ENCODE results near the gene PGP. TPM values are rescaled to one million over a fixed set of nuclear protein-coding genes. Genes with fewer than 3 reads are reported as not detected.

The PGP gene
- total and polyA plus RNA-seq, 5 donors from 2014 or later = 6.1 to 14.2 (median 10.1) TPM

DNA sequence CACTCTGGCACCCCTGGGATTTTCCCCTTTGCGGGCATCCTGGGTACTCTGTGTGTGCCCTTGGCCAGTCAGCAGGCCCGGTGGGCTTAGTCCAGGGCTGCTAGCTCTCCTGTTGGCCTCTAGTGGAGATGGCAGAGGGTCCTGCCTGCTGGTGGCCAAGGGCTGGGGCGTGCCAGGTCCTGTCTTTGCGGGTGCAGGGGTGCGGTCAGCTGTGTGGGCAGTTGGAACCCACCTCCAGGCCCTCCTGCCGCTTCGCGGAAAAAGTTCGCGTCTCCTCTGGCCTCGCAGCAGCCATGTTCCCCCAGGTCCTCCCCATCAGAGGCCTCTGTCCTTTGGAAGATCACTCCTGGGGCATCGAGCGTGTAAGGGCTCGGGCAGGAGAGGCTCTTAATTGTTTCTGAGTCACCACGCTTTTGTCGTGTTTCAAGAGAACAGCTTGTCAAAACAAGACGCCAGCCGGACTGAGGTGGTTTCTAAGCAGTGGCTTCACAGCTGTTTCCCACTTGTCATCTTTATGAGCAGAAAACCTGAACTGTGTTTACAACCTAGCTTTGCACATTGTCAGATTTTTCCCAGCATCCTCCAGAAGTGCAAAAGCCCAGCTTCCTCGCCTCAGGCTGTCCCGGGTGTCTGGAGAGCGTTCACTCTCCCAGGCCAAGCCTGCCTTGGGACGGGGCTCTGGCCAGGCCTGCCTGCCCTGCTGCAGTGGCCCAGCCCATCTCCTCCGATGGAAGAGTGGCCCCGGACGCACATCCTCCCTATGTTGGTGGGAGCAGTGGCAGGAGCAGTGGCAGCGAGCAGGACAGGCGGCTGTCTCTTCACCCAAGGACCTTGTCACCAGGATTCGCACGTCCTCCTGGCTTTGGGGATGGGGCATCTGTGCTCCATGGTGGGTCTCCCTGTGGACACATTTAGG is 16.6 kb upstream of the PGP start:
- peaks cover 0 to 2% (median 0%) of the 10 kb centered on the region in 7 donors for H3K9me3 Mint-ChIP-seq
- DNase-seq = no peak
- Histone ChIP-seq H3K27me3 (ENCODE audit: control insufficient read depth, insufficient read depth, low read length) (no peaks in the 10 kb centered on the region), H3K4me3 (ENCODE audit: low read depth, low read length) (no peak overlapping the region), H3K4me1 (ENCODE audit: control insufficient read depth, insufficient read depth, low read length, poor library complexity, severe bottlenecking) (peaks cover 2% of the 10 kb centered on the region), H3K27ac (ENCODE audit: insufficient read depth, low read length, poor library complexity, severe bottlenecking) (no peak overlapping the region), H3K9me3 (ENCODE audit: control insufficient read depth in 2 of 2, low read length in 2 of 2) (no peaks in the 10 kb centered on the region), H3K36me3 (ENCODE audit: control insufficient read depth, insufficient read depth, low read length) (peaks cover 61% of the 10 kb centered on the region)
- no peak overlapping the region for H3K27ac Mint-ChIP-seq
- H3K4me3 Mint-ChIP-seq = no peak overlapping the region
- ATAC-seq (ENCODE audit: low read depth in 2 of 2) = no peak
- peaks cover 5% of the 10 kb centered on the region for H3K27me3 Mint-ChIP-seq
- H3K4me1 Mint-ChIP-seq = peaks cover 0 to 12% (median 1%) of the 10 kb centered on the region in 4 donors
- H3K36me3 Mint-ChIP-seq = peaks cover 8% of the 10 kb centered on the region

DNA sequence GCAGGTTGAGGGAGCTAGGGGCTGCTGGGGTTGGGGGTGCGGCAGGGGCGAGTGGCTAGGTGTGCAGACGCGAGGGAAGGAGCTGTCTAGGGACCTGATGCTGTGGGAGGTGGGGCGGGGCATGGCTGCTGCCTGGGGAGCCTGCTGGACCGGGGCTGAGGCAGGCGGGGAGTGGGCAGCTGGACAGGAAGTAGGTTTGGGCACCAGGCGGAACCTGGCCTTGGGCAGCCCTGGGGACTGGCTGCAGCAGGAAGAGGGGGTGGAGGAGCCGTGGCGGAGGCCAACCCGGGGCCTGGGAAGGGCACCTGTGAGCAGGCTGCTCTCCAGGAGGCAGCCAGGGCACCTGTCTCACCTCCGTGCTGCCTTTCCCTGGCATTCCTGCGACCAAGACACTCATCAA is 15.7 kb upstream of the PGP start:
- H3K27ac Mint-ChIP-seq = no peak overlapping the region
- H3K27me3 Mint-ChIP-seq = peaks cover 2% of the 10 kb centered on the region
- Histone ChIP-seq H3K27ac (ENCODE audit: insufficient read depth, low read length, poor library complexity, severe bottlenecking) (no peak overlapping the region), H3K4me3 (ENCODE audit: low read depth, low read length) (no peak overlapping the region), H3K9me3 (ENCODE audit: control insufficient read depth in 2 of 2, low read length in 2 of 2) (no peaks in the 10 kb centered on the region), H3K36me3 (ENCODE audit: control insufficient read depth, insufficient read depth, low read length) (peaks cover 60% of the 10 kb centered on the region), H3K4me1 (ENCODE audit: control insufficient read depth, insufficient read depth, low read length, poor library complexity, severe bottlenecking) (peaks cover 5% of the 10 kb centered on the region), H3K27me3 (ENCODE audit: control insufficient read depth, insufficient read depth, low read length) (no peaks in the 10 kb centered on the region)
- ATAC-seq (ENCODE audit: low read depth in 2 of 2) (no peak), DNase-seq (no peak)
- peaks cover 0 to 16% (median 3%) of the 10 kb centered on the region in 4 donors for H3K4me1 Mint-ChIP-seq
- peaks cover 0 to 2% (median 0%) of the 10 kb centered on the region in 7 donors for H3K9me3 Mint-ChIP-seq
- peaks cover 8% of the 10 kb centered on the region for H3K36me3 Mint-ChIP-seq
- no peak overlapping the region for H3K4me3 Mint-ChIP-seq

DNA sequence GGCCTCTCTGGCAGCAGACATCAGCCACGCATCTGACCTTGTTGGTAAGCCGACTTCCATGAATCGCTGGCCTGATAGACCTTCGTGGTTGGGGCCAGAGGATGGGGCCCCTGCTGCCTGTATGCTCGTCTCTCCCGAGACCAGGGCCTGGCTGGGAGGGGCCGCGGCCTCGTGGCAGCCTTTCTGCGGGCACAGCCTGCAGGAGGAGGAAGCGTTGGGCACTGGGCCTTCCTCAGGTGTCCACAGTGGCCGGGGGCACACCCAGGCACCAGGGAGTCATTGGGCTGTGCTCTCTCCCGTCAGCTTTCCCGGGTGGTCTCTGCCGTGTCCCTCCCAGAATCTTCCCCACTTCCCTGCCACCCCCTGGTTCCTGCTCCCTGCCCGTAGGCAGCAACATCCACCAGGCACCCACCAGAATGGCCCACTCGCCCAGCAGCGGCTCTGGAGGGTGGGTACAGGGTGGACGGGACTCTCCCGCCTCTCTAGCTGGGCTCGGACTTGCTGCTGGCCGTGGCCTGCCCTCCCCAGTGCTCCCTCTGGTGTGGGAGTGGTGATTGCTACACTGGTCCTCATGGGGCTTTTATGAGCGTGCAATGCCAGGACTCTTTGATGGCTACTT is 15.1 kb upstream of the PGP start:
- Mint-ChIP-seq H3K36me3 (peaks cover 8% of the 10 kb centered on the region), H3K4me1 (peaks cover 0 to 22% (median 5%) of the 10 kb centered on the region in 4 donors), H3K27me3 (no peaks in the 10 kb centered on the region), H3K4me3 (no peak overlapping the region), H3K9me3 (peaks cover 0 to 2% (median 0%) of the 10 kb centered on the region in 7 donors), H3K27ac (no peak overlapping the region)
- Histone ChIP-seq H3K9me3 (ENCODE audit: control insufficient read depth in 2 of 2, low read length in 2 of 2) (no peaks in the 10 kb centered on the region), H3K27ac (ENCODE audit: insufficient read depth, low read length, poor library complexity, severe bottlenecking) (no peak overlapping the region), H3K27me3 (ENCODE audit: control insufficient read depth, insufficient read depth, low read length) (no peaks in the 10 kb centered on the region), H3K4me3 (ENCODE audit: low read depth, low read length) (no peak overlapping the region), H3K36me3 (ENCODE audit: control insufficient read depth, insufficient read depth, low read length) (peaks cover 55% of the 10 kb centered on the region), H3K4me1 (ENCODE audit: control insufficient read depth, insufficient read depth, low read length, poor library complexity, severe bottlenecking) (peaks cover 9% of the 10 kb centered on the region)
- no peak for ATAC-seq (ENCODE audit: low read depth in 2 of 2)
- no peak for DNase-seq

- Mint-ChIP-seq H3K36me3 (peaks cover 8% of the 10 kb centered on the region), H3K27ac (no peak overlapping the region), H3K27me3 (no peaks in the 10 kb centered on the region), H3K4me3 (no peak overlapping the region), H3K4me1 (peaks cover 0 to 28% (median 7%) of the 10 kb centered on the region in 4 donors), H3K9me3 (peaks cover 0 to 2% (median 0%) of the 10 kb centered on the region in 7 donors)
- Histone ChIP-seq H3K27ac (ENCODE audit: insufficient read depth, low read length, poor library complexity, severe bottlenecking) (no peak overlapping the region), H3K36me3 (ENCODE audit: control insufficient read depth, insufficient read depth, low read length) (peaks cover 54% of the 10 kb centered on the region), H3K9me3 (ENCODE audit: control insufficient read depth in 2 of 2, low read length in 2 of 2) (no peaks in the 10 kb centered on the region), H3K4me1 (ENCODE audit: control insufficient read depth, insufficient read depth, low read length, poor library complexity, severe bottlenecking) (peaks cover 16% of the 10 kb centered on the region), H3K27me3 (ENCODE audit: control insufficient read depth, insufficient read depth, low read length) (no peaks in the 10 kb centered on the region), H3K4me3 (ENCODE audit: low read depth, low read length) (no peak overlapping the region)
- ATAC-seq (ENCODE audit: low read depth in 2 of 2) (no peak), DNase-seq (no peak)
These were observed 14.5 kb upstream of the PGP start for GRCh38 chr16:2229091-2229490.

DNA sequence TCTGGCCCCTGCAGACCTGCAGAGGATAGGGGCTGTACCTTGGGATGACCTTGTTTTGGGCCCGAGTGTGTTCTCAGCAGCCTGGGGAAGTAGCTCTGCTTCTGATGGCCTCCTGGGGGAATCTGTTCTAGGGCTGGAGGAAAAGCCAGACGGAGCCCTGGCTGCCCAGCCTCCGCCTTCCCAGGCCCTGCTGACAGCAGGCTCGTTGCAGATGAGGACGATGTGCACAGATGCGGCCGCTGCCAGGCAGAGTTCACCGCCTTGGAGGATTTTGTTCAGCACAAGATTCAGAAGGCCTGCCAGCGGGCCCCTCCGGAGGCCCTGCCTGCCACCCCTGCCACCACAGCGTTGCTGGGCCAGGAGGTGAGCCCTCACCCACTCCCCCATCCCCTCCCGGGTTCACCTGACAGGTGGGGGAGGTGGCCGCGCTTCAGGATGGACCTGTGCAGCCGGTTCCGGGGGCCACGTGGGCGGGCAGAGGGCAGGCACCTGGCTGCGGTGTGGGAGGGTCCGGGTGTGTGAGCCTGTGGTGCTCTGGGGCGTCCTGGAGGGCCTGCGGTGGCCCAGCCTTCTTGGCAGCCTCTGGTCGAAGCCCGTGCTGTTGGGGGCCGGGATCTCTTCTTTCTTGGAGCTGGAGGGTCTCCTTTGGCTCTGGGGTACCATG is 13.7 kb upstream of the PGP start:
- Mint-ChIP-seq H3K27ac (no peak overlapping the region), H3K9me3 (peaks cover 0 to 2% (median 0%) of the 10 kb centered on the region in 7 donors)
- H3K36me3 ChIP-seq (ENCODE audit: control insufficient read depth, insufficient read depth, low read length) = peaks cover 51% of the 10 kb centered on the region

GRCh38 chr16:2226918-2227317 is 12.3 kb upstream of the PGP start:
- H3K9me3 ChIP-seq (ENCODE audit: control insufficient read depth in 2 of 2, low read length in 2 of 2) = no peaks in the 10 kb centered on the region
- no peak overlapping the region for H3K4me3 ChIP-seq (ENCODE audit: low read depth, low read length)
- no peak overlapping the region for H3K27ac ChIP-seq (ENCODE audit: insufficient read depth, low read length, poor library complexity, severe bottlenecking)
- Mint-ChIP-seq H3K27ac (no peak overlapping the region), H3K36me3 (peaks cover 8% of the 10 kb centered on the region), H3K4me1 (peaks cover 0 to 34% (median 7%) of the 10 kb centered on the region in 4 donors), H3K9me3 (peaks cover 0 to 2% (median 0%) of the 10 kb centered on the region in 7 donors), H3K27me3 (no peaks in the 10 kb centered on the region), H3K4me3 (peak overlapping the region in 2 of 4 donors; percentile 11 to 72)
- peaks cover 22% of the 10 kb centered on the region for H3K4me1 ChIP-seq (ENCODE audit: control insufficient read depth, insufficient read depth, low read length, poor library complexity, severe bottlenecking)
- H3K36me3 ChIP-seq (ENCODE audit: control insufficient read depth, insufficient read depth, low read length) = peaks cover 40% of the 10 kb centered on the region
- H3K27me3 ChIP-seq (ENCODE audit: control insufficient read depth, insufficient read depth, low read length) = no peaks in the 10 kb centered on the region
- no peak for ATAC-seq (ENCODE audit: low read depth in 2 of 2)
- no peak for DNase-seq

More for the DNA sequence above, 13.7 kb upstream of the PGP start:
- DNase-seq = no peak
- H3K4me1 ChIP-seq (ENCODE audit: control insufficient read depth, insufficient read depth, low read length, poor library complexity, severe bottlenecking) = peaks cover 19% of the 10 kb centered on the region
- H3K27me3 ChIP-seq (ENCODE audit: control insufficient read depth, insufficient read depth, low read length) = no peaks in the 10 kb centered on the region
- no peak overlapping the region for H3K4me3 ChIP-seq (ENCODE audit: low read depth, low read length)
- H3K27ac ChIP-seq (ENCODE audit: insufficient read depth, low read length, poor library complexity, severe bottlenecking) = no peak overlapping the region
- no peaks in the 10 kb centered on the region for H3K9me3 ChIP-seq (ENCODE audit: control insufficient read depth in 2 of 2, low read length in 2 of 2)
- H3K4me1 Mint-ChIP-seq = peaks cover 0 to 31% (median 7%) of the 10 kb centered on the region in 4 donors
- H3K27me3 Mint-ChIP-seq = no peaks in the 10 kb centered on the region
- H3K4me3 Mint-ChIP-seq = no peak overlapping the region
- peaks cover 8% of the 10 kb centered on the region for H3K36me3 Mint-ChIP-seq
- ATAC-seq (ENCODE audit: low read depth in 2 of 2) = no peak

GRCh38 chr16:2226245-2226793 is 11.7 kb upstream of the PGP start:
- DNase-seq (no peak), ATAC-seq (ENCODE audit: low read depth in 2 of 2) (no peak)
- Mint-ChIP-seq H3K27ac (no peak overlapping the region), H3K4me1 (peaks cover 0 to 34% (median 7%) of the 10 kb centered on the region in 4 donors), H3K27me3 (no peaks in the 10 kb centered on the region), H3K36me3 (peaks cover 8% of the 10 kb centered on the region), H3K4me3 (peak overlapping the region; percentile 41 to 75 (median 72)), H3K9me3 (peaks cover 0 to 2% (median 0%) of the 10 kb centered on the region in 7 donors)
- peaks cover 22% of the 10 kb centered on the region for H3K4me1 ChIP-seq (ENCODE audit: control insufficient read depth, insufficient read depth, low read length, poor library complexity, severe bottlenecking)
- H3K27ac ChIP-seq (ENCODE audit: insufficient read depth, low read length, poor library complexity, severe bottlenecking) = no peak overlapping the region
- peaks cover 34% of the 10 kb centered on the region for H3K36me3 ChIP-seq (ENCODE audit: control insufficient read depth, insufficient read depth, low read length)
- no peak overlapping the region for H3K4me3 ChIP-seq (ENCODE audit: low read depth, low read length)
- no peaks in the 10 kb centered on the region for H3K9me3 ChIP-seq (ENCODE audit: control insufficient read depth in 2 of 2, low read length in 2 of 2)
- H3K27me3 ChIP-seq (ENCODE audit: control insufficient read depth, insufficient read depth, low read length) = no peaks in the 10 kb centered on the region
